Measurements from ENCODE around the gene CIC. TPM values are rescaled to one million over a fixed set of nuclear protein-coding genes. Genes with fewer than 3 reads are reported as not detected.

The CIC gene
- total and polyA plus RNA-seq, 9 of the 15 experiments (the other 6 are each of a cell fraction or from before 2014, with no cell fraction given): 0.07 to 44.7 (median 8.6) TPM

DNA sequence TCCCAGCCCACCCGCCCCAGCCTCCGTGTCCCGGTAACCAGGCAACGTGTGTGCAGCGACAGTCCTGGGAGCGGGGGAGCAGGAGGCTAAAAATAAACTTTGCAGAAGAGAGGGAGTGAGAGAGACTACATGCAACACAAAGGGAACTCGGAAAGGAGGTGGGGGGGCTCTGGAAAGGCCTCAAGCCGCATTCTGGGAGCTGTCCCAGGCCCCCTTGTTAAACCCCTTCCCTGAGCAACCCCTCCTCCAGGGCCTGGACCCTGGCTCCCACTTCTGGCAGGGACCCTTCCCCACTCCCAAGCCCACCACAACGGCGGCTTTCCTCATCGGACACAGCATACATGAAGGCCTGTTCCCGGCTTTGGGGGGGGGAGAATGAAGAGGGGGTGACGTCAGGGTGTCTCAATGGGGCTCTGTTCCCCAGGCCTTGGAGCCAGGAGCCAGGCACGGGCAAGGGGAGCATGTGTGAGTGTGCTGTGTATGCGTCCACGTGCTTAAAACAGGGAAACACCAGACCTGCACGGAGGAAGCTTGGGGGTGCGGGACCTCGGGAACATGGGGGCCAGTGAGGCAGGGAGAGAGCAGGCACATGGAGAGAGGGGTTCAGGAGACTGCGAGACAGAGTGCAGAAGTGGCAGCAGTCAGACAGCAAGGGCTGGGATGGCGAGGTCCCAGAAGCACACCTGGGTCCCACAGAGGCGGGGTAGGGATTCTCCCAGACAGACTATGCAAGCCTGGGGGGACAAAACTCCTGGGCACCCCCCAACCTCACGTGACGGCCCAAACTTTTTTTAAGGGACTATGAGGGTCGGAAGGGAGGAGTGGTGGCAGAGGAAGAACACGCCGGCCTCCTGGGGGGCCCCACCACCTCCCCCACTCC is 16.4 kb upstream of the CIC start (continued):
- TF ChIP-seq, protein P1, sequence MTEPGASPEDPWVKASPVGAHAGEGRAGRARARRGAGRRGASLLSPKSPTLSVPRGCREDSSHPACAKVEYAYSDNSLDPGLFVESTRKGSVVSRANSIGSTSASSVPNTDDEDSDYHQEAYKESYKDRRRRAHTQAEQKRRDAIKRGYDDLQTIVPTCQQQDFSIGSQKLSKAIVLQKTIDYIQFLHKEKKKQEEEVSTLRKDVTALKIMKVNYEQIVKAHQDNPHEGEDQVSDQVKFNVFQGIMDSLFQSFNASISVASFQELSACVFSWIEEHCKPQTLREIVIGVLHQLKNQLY (CRISPR knock-in tag; conservative IDR thresholded peaks at IDR 0.05): no peak
- TF ChIP-seq, protein P2, sequence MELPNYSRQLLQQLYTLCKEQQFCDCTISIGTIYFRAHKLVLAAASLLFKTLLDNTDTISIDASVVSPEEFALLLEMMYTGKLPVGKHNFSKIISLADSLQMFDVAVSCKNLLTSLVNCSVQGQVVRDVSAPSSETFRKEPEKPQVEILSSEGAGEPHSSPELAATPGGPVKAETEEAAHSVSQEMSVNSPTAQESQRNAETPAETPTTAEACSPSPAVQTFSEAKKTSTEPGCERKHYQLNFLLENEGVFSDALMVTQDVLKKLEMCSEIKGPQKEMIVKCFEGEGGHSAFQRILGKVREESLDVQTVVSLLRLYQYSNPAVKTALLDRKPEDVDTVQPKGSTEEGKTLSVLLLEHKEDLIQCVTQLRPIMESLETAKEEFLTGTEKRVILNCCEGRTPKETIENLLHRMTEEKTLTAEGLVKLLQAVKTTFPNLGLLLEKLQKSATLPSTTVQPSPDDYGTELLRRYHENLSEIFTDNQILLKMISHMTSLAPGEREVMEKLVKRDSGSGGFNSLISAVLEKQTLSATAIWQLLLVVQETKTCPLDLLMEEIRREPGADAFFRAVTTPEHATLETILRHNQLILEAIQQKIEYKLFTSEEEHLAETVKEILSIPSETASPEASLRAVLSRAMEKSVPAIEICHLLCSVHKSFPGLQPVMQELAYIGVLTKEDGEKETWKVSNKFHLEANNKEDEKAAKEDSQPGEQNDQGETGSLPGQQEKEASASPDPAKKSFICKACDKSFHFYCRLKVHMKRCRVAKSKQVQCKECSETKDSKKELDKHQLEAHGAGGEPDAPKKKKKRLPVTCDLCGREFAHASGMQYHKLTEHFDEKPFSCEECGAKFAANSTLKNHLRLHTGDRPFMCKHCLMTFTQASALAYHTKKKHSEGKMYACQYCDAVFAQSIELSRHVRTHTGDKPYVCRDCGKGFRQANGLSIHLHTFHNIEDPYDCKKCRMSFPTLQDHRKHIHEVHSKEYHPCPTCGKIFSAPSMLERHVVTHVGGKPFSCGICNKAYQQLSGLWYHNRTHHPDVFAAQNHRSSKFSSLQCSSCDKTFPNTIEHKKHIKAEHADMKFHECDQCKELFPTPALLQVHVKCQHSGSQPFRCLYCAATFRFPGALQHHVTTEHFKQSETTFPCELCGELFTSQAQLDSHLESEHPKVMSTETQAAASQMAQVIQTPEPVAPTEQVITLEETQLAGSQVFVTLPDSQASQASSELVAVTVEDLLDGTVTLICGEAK (IDR thresholded peaks at IDR 0.05): 0 out of 2 replicates have a peak, but pooled peaks have one; percentile 22
- TF ChIP-seq, protein P2 (CRISPR knock-in tag; IDR thresholded peaks at IDR 0.05): no peak
- no peak for TF ChIP-seq BRD4 (IDR thresholded peaks at IDR 0.05)
- peak; percentile 94 for TF ChIP-seq MEF2A (IDR thresholded peaks at IDR 0.05; ENCODE audit: control insufficient read depth, low read depth, low read length)
- no peak for TF ChIP-seq SREBF1 (IDR thresholded peaks at IDR 0.05; ENCODE audit: borderline replicate concordance, low read depth, low read length)
- TF ChIP-seq, protein P3, sequence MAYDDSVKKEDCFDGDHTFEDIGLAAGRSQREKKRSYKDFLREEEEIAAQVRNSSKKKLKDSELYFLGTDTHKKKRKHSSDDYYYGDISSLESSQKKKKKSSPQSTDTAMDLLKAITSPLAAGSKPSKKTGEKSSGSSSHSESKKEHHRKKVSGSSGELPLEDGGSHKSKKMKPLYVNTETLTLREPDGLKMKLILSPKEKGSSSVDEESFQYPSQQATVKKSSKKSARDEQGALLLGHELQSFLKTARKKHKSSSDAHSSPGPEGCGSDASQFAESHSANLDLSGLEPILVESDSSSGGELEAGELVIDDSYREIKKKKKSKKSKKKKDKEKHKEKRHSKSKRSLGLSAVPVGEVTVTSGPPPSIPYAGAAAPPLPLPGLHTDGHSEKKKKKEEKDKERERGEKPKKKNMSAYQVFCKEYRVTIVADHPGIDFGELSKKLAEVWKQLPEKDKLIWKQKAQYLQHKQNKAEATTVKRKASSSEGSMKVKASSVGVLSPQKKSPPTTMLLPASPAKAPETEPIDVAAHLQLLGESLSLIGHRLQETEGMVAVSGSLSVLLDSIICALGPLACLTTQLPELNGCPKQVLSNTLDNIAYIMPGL (CRISPR knock-in tag; IDR thresholded peaks at IDR 0.05): no peak
- TF ChIP-seq ZNF436 (CRISPR knock-in tag; IDR thresholded peaks at IDR 0.05): no peak
- TF ChIP-seq, protein P4, sequence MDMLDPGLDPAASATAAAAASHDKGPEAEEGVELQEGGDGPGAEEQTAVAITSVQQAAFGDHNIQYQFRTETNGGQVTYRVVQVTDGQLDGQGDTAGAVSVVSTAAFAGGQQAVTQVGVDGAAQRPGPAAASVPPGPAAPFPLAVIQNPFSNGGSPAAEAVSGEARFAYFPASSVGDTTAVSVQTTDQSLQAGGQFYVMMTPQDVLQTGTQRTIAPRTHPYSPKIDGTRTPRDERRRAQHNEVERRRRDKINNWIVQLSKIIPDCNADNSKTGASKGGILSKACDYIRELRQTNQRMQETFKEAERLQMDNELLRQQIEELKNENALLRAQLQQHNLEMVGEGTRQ (CRISPR knock-in tag; IDR thresholded peaks at IDR 0.05): peak; percentile 26; the same call in 1 of the 2 replicates
- TF ChIP-seq, protein P5, sequence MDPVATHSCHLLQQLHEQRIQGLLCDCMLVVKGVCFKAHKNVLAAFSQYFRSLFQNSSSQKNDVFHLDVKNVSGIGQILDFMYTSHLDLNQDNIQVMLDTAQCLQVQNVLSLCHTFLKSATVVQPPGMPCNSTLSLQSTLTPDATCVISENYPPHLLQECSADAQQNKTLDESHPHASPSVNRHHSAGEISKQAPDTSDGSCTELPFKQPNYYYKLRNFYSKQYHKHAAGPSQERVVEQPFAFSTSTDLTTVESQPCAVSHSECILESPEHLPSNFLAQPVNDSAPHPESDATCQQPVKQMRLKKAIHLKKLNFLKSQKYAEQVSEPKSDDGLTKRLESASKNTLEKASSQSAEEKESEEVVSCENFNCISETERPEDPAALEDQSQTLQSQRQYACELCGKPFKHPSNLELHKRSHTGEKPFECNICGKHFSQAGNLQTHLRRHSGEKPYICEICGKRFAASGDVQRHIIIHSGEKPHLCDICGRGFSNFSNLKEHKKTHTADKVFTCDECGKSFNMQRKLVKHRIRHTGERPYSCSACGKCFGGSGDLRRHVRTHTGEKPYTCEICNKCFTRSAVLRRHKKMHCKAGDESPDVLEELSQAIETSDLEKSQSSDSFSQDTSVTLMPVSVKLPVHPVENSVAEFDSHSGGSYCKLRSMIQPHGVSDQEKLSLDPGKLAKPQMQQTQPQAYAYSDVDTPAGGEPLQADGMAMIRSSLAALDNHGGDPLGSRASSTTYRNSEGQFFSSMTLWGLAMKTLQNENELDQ (CRISPR knock-in tag; IDR thresholded peaks at IDR 0.05; ENCODE audit: borderline replicate concordance): no peak
- TF ChIP-seq CAMTA2 (CRISPR knock-in tag; conservative IDR thresholded peaks at IDR 0.05): no peak
